ENCODE measurements around the gene BNIP3. TPM values are rescaled to one million over a fixed set of nuclear protein-coding genes. Genes with fewer than 3 reads are reported as not detected.

BNIP3 gene
- total and polyA plus RNA-seq, 2 of the 13 experiments (the other 11 are each of a cell fraction or from before 2014, with no cell fraction given): 73.7 to 223 TPM

DNA sequence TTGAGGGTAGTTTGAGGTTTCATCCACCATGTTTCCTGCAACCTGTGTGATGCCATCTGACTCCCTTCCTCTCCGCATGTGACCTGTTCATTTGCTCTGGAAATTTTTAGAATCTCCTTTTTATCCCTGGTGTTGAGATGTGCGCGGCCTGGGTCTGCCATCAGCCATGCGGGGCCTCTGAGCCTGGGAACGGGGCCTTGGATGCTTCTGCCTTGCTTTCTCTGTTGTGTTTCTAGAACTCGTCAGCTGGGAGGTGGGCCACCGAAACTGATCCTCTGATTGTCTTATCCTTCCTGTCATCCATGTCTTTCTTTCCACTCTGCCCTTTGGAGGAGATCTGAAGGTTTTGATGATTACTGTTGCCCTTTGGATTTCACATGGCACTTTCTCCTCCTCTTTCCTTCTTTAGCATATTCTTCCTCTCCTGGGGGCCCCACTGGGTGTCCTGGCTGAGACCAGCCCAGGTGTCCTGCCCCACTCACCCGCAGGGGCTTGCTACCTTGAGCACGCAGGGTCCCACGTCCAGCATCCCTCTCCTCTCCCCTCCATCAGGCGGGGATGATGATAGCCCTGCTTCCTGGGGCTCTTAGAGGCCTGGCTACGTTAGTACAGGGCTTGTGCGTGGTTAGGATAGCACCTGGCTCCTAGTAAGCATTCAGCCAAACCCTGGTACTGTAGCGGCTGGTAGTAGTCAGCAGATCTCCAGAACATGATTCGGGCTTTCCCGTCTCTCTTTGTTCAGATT, 51.0 kb downstream of the BNIP3 start:
- H3K36me3 ChIP-seq (replicated peaks in 1 of 2; ENCODE audit: control insufficient read depth in 1 of 2, insufficient read depth in 2 of 2, low read length in 2 of 2): peaks cover 4 to 22% of the 10 kb centered on the region in 2 experiments; a peak in 4 of 5 replicates
- FAIRE-seq: no peak
- no peak overlapping the region for H3K4me3 ChIP-seq (replicated peaks in 1 of 3; ENCODE audit: insufficient read depth in 1 of 3, low read depth in 2 of 3, low read length in 3 of 3)
- intact Hi-C loops (cut with micrococcal nuclease; ENCODE audit: unreplicated experiment): no loop called here
- H3K4me2 ChIP-seq (ENCODE audit: low read depth, low read length): no peak overlapping the region
- H4K20me1 ChIP-seq (ENCODE audit: insufficient read depth, low read length): peaks cover 71% of the 10 kb centered on the region; the same call in 1 of the 2 replicates
- POLR2A ChIA-PET: no interaction called here
- no peak for DNase-seq (ENCODE audit: low spot score)
- CTCF ChIA-PET (ENCODE audit: low intra/inter-chr PET ratio, low total read pairs): no interaction called here
- peaks cover 89% of the 10 kb centered on the region for H3K79me2 ChIP-seq (ENCODE audit: insufficient read depth, low read length)
- H3K27me3 ChIP-seq (ENCODE audit: control insufficient read depth in 1 of 2, insufficient read depth in 2 of 2, low read length in 2 of 2): no peaks in the 10 kb centered on the region
- no peak overlapping the region for H3K9ac ChIP-seq (ENCODE audit: insufficient read depth, low read depth, low read length)
- H2AFZ ChIP-seq (ENCODE audit: low read length): no peak overlapping the region
- WGBS (ENCODE audit: low lambda C conversion rate): 99% methylated on average over 16 of the region's 16 CpGs
- ATAC-seq: no peak
- in situ Hi-C loops (cut with HindIII; ENCODE audit: extremely low pct_ligation_motif_present, low pct_unique_long_range_greater_than_20kb): no loop called here
- H3K4me1 ChIP-seq (ENCODE audit: insufficient read depth, low read length): peaks cover 27% of the 10 kb centered on the region
- H3K27ac ChIP-seq (ENCODE audit: extremely low read length, insufficient read depth, low read length): no peak overlapping the region
- TF ChIP-seq ZNF468 (CRISPR knock-in tag; IDR thresholded peaks at IDR 0.05) (no peak), ZNF121 (CRISPR knock-in tag; IDR thresholded peaks at IDR 0.05) (no peak), ZNF550 (CRISPR knock-in tag; IDR thresholded peaks at IDR 0.05; ENCODE audit: borderline replicate concordance) (no peak)
- BruUV-seq (replicated peaks): no TSS peak
- no peaks in the 10 kb centered on the region for H3K9me3 ChIP-seq (ENCODE audit: low read length)

DNA sequence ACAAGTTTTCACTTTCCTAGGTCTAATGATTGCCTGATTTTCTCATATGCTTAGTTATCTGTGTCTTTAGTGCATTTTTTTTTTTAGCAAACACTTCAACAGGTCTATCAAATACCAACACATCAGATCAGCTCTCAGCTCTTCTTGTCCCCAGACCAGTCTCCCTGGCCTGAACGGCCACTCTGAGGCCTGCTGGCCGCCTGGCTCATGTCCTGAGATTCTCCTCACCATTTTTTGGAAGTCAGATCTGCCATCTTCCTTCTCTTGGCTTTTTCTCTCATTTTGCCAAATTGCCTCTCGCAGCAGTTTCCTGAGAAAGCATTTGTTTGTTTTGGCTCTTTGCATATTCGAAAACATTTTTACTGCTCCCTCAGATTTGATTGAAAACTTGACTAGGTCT, 51.6 kb downstream of the BNIP3 start:
- in situ Hi-C loops (cut with HindIII; ENCODE audit: extremely low pct_ligation_motif_present, low pct_unique_long_range_greater_than_20kb) (no loop called here), intact Hi-C loops (cut with micrococcal nuclease; ENCODE audit: unreplicated experiment) (no loop called here)
- 98% methylated on average over 4 of the region's 4 CpGs for WGBS (ENCODE audit: low lambda C conversion rate)
- H3K79me2 ChIP-seq (ENCODE audit: insufficient read depth, low read length): peaks cover 94% of the 10 kb centered on the region
- TF ChIP-seq, protein P1, sequence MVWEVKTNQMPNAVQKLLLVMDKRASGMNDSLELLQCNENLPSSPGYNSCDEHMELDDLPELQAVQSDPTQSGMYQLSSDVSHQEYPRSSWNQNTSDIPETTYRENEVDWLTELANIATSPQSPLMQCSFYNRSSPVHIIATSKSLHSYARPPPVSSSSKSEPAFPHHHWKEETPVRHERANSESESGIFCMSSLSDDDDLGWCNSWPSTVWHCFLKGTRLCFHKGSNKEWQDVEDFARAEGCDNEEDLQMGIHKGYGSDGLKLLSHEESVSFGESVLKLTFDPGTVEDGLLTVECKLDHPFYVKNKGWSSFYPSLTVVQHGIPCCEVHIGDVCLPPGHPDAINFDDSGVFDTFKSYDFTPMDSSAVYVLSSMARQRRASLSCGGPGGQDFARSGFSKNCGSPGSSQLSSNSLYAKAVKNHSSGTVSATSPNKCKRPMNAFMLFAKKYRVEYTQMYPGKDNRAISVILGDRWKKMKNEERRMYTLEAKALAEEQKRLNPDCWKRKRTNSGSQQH (CRISPR knock-in tag; IDR thresholded peaks at IDR 0.05; ENCODE audit: low read depth): no peak
- TF ChIP-seq FOXK1 (CRISPR knock-in tag; IDR thresholded peaks at IDR 0.05; ENCODE audit: borderline replicate concordance, low read depth) (no peak), PHF5A (CRISPR knock-in tag; IDR thresholded peaks at IDR 0.05; ENCODE audit: low read depth, unreplicated experiment) (no peak), SSRP1 (CRISPR knock-in tag; IDR thresholded peaks at IDR 0.05) (no peak), ZNF468 (CRISPR knock-in tag; IDR thresholded peaks at IDR 0.05) (no peak), TAF1 (CRISPR knock-in tag; IDR thresholded peaks at IDR 0.05) (no peak)
- H3K4me1 ChIP-seq (ENCODE audit: insufficient read depth, low read length): peaks cover 27% of the 10 kb centered on the region
- H3K4me2 ChIP-seq (ENCODE audit: low read depth, low read length): no peak overlapping the region
- CTCF ChIA-PET (ENCODE audit: low intra/inter-chr PET ratio, low total read pairs): no interaction called here
- no TSS peak for BruUV-seq (replicated peaks)
- DNase-seq (ENCODE audit: low spot score) (no peak), FAIRE-seq (no peak), ATAC-seq (no peak)
- peaks cover 74% of the 10 kb centered on the region for H4K20me1 ChIP-seq (ENCODE audit: insufficient read depth, low read length)
- no peak overlapping the region for H3K9ac ChIP-seq (ENCODE audit: insufficient read depth, low read depth, low read length)
- H3K27ac ChIP-seq (ENCODE audit: extremely low read length, insufficient read depth, low read length): no peak overlapping the region
- no peak overlapping the region for H2AFZ ChIP-seq (ENCODE audit: low read length)
- H3K4me3 ChIP-seq (replicated peaks in 1 of 3; ENCODE audit: insufficient read depth in 1 of 3, low read depth in 2 of 3, low read length in 3 of 3): no peak overlapping the region
- peaks cover 2% of the 10 kb centered on the region for H3K9me3 ChIP-seq (ENCODE audit: low read length)
- H3K27me3 ChIP-seq (ENCODE audit: control insufficient read depth in 1 of 2, insufficient read depth in 2 of 2, low read length in 2 of 2): no peaks in the 10 kb centered on the region
- H3K36me3 ChIP-seq (replicated peaks in 1 of 2; ENCODE audit: control insufficient read depth in 1 of 2, insufficient read depth in 2 of 2, low read length in 2 of 2): peaks cover 4 to 17% of the 10 kb centered on the region in 2 experiments; a peak in 4 of 5 replicates
- POLR2A ChIA-PET: no interaction called here

Measured in HepG2 (cell line).